Measurements from ENCODE around the gene STXBP6.

GRCh38 chr14:25034803-25035681 is 14.9 kb downstream of the STXBP6 start:
- TF ChIP-seq, protein P1, sequence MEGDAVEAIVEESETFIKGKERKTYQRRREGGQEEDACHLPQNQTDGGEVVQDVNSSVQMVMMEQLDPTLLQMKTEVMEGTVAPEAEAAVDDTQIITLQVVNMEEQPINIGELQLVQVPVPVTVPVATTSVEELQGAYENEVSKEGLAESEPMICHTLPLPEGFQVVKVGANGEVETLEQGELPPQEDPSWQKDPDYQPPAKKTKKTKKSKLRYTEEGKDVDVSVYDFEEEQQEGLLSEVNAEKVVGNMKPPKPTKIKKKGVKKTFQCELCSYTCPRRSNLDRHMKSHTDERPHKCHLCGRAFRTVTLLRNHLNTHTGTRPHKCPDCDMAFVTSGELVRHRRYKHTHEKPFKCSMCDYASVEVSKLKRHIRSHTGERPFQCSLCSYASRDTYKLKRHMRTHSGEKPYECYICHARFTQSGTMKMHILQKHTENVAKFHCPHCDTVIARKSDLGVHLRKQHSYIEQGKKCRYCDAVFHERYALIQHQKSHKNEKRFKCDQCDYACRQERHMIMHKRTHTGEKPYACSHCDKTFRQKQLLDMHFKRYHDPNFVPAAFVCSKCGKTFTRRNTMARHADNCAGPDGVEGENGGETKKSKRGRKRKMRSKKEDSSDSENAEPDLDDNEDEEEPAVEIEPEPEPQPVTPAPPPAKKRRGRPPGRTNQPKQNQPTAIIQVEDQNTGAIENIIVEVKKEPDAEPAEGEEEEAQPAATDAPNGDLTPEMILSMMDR (IDR thresholded peaks at IDR 0.05): no peak
- no peak for TF ChIP-seq POLR2A (IDR thresholded peaks at IDR 0.05)
